A673 (cell line): Measurements from ENCODE around the gene ANKMY1. TPM values are rescaled to one million over a fixed set of nuclear protein-coding genes. Genes with fewer than 3 reads are reported as not detected.

Source experiments
- BruUV-seq: library from RNA; stranded (reverse); fragments of 400-500 nt; replicated peaks from 2 replicates; lab custom pipeline; 2021; lab: Mats Ljungman, UMichigan
- CTCF ChIA-PET: fragments of 300-600 bp; sonication (Branson Sonifier 250); formaldehyde crosslinking; loops from one replicate; lab custom pipeline; 2022; ENCODE audit warnings: antibody characterized with exemption; lab: Charles Lee
- POLR2A ChIA-PET: fragments of 300-600 bp; sonication (Branson Sonifier 250); formaldehyde crosslinking; loops from one replicate; lab custom pipeline; 2022; ENCODE audit warnings: antibody characterized with exemption; ENCODE audit not compliant: low non-redundant PET; lab: Charles Lee
- DNase-seq: peaks from one replicate; pipeline ENCODE4 v3.0.0-alpha.2; 2015; ENCODE audit warnings: low spot score
- H3K27ac ChIP-seq: fragments of 200-600 bp; sonication (generic); 2 replicates; pipeline ENCODE4 v1.5.1; 2016; ENCODE audit warnings: mixed run types, low read depth, mild to moderate bottlenecking, mixed read lengths, antibody characterized with exemption, low read length; ENCODE audit not compliant: poor library complexity, severe bottlenecking
- H3K27me3 ChIP-seq: fragments of 200-600 bp; sonication (generic); replicated peaks from 2 replicates; pipeline ENCODE4 v1.6.1; 2017; ENCODE audit warnings: mixed run types, low read depth, mild to moderate bottlenecking, mixed read lengths, antibody characterized with exemption, low read length; ENCODE audit not compliant: insufficient read depth, poor library complexity
- H3K36me3 ChIP-seq: fragments of 200-600 bp; sonication (generic); 2 replicates; pipeline ENCODE4 v1.6.1; 2016; ENCODE audit warnings: mixed run types, mild to moderate bottlenecking, mixed read lengths, antibody characterized with exemption, low read length; ENCODE audit not compliant: insufficient read depth, poor library complexity, severe bottlenecking
- H3K4me1 ChIP-seq: fragments of 200-600 bp; sonication (generic); 2 replicates; pipeline ENCODE4 v1.6.1; 2017; ENCODE audit warnings: mixed run types, mild to moderate bottlenecking, mixed read lengths, antibody characterized with exemption, low read length; ENCODE audit not compliant: insufficient read depth, poor library complexity, severe bottlenecking
- H3K4me3 ChIP-seq: fragments of 200-600 bp; sonication (generic); 2 replicates; pipeline ENCODE4 v1.5.1; 2016; ENCODE audit warnings: low read depth, mixed run types, mild to moderate bottlenecking, mixed read lengths, low read length; ENCODE audit not compliant: poor library complexity, severe bottlenecking
- H3K9me3 ChIP-seq: fragments of 200-600 bp; sonication (generic); 2 replicates; pipeline ENCODE4 v1.6.1; 2016; ENCODE audit warnings: mixed run types, low read depth, mild to moderate bottlenecking, mixed read lengths, antibody characterized with exemption, low read length; ENCODE audit not compliant: poor library complexity, severe bottlenecking
- EZH2 ChIP-seq: fragments of 200-600 bp; sonication (generic); IDR thresholded peaks from 2 replicates; pipeline ENCODE4 v1.6.1; 2017; ENCODE audit warnings: borderline replicate concordance, low read depth, mild to moderate bottlenecking, mixed read lengths, antibody characterized with exemption, low read length; ENCODE audit not compliant: poor library complexity, severe bottlenecking
- intact Hi-C: fragments of 100-400 bp; cut with micrococcal nuclease; formaldehyde crosslinking; loops from one replicate; pipeline ENCODE4 v1.10.0; 2022; ENCODE audit not compliant: unreplicated experiment
- total RNA-seq: library from RNA; stranded (reverse); gene quantifications from 2 replicates; pipeline ENCODE4 v1.2.3, GENCODE V29; 2021
- TF ChIP-seq, protein P1 (sequence below): fragments of 300-800, 200-600 bp; sonication (generic); conservative IDR thresholded peaks from 2 replicates; pipeline ENCODE4 v1.5.1; 2017; ENCODE audit warnings: low read depth, mild to moderate bottlenecking, antibody characterized with exemption, low read length, moderate library complexity, mixed read lengths

ANKMY1 gene
- total RNA-seq, 1 experiment from 2014 or later = 21.8 TPM

DNA sequence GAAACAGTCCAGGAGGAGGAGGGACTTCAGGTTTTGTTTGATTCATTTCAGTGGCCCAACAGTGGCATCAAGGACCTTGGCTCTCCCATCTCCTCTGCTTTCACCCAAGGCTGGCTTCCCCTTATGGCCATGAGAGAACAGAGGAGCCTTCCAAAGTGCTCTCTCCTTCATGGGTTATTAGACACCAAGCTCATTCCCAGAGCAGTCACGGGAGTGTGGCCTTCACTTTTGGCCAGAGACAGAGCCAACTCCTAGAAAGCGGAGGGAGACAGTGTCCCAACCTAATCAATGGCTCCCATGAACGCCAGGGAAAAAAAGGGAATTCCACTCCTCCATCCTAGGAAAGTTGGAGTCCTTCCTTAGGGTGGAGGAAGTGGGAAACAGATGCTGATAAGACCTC, 1.5 kb upstream of the ANKMY1 start:
- H3K9me3 ChIP-seq = no peaks in the 10 kb centered on the region
- BruUV-seq = no TSS peak

DNA sequence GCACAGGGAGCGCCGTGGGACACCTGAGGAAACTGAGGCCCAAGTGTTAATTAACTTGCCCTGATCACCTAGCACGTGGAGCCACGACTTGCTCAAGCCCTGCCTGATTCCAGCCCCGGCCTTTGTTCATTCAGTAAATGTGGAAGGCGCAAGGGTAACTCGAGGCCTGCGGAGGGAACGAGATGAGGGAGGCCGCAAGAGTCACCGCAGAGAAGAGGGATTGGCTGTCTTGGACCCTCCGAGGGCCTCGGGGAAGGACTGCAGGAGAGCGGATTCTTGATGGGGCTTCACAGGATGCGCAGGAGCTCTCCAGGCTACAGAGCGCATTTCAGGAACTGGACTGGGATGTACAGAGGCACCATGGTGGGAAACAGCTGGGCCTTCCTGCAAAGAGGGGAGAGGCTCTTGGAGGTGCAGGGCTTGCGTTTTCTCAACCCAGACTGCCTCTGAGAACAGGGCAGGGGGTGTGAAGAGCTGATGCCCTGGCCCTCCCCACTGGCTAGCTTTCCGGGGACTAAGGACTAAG, 511 bp upstream of the ANKMY1 start:
- ChIA-PET CTCF (interaction anchor here (0.5 to 0.6 kb wide), 2 partner anchors 267 to 535 kb away, joined by 3 to 6 read pairs; no protein-coding TSS in a partner anchor), POLR2A (no interaction called here)
- no peak for TF ChIP-seq EZH2
- TF ChIP-seq, protein P1, sequence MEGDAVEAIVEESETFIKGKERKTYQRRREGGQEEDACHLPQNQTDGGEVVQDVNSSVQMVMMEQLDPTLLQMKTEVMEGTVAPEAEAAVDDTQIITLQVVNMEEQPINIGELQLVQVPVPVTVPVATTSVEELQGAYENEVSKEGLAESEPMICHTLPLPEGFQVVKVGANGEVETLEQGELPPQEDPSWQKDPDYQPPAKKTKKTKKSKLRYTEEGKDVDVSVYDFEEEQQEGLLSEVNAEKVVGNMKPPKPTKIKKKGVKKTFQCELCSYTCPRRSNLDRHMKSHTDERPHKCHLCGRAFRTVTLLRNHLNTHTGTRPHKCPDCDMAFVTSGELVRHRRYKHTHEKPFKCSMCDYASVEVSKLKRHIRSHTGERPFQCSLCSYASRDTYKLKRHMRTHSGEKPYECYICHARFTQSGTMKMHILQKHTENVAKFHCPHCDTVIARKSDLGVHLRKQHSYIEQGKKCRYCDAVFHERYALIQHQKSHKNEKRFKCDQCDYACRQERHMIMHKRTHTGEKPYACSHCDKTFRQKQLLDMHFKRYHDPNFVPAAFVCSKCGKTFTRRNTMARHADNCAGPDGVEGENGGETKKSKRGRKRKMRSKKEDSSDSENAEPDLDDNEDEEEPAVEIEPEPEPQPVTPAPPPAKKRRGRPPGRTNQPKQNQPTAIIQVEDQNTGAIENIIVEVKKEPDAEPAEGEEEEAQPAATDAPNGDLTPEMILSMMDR = no peak
- H3K27ac ChIP-seq = no peak overlapping the region
- intact Hi-C loops = no loop called here
- no TSS peak for BruUV-seq
- H3K4me3 ChIP-seq = peak overlapping the region; percentile 55
- no peaks in the 10 kb centered on the region for H3K9me3 ChIP-seq
- peaks cover under 1% of the 10 kb centered on the region for H3K36me3 ChIP-seq
- H3K4me1 ChIP-seq = peaks cover 12% of the 10 kb centered on the region
- H3K27me3 ChIP-seq = no peaks in the 10 kb centered on the region
- no peak for DNase-seq

More for the DNA sequence above, 1.5 kb upstream of the ANKMY1 start:
- ChIA-PET CTCF (no interaction called here), POLR2A (no interaction called here)
- Histone ChIP-seq H3K27me3 (no peaks in the 10 kb centered on the region), H3K36me3 (no peaks in the 10 kb centered on the region), H3K4me1 (peaks cover 12% of the 10 kb centered on the region), H3K4me3 (no peak overlapping the region), H3K27ac (no peak overlapping the region)
- TF ChIP-seq, protein P1 = no peak
- no peak for TF ChIP-seq EZH2
- DNase-seq = no peak
- intact Hi-C loops = no loop called here

DNA sequence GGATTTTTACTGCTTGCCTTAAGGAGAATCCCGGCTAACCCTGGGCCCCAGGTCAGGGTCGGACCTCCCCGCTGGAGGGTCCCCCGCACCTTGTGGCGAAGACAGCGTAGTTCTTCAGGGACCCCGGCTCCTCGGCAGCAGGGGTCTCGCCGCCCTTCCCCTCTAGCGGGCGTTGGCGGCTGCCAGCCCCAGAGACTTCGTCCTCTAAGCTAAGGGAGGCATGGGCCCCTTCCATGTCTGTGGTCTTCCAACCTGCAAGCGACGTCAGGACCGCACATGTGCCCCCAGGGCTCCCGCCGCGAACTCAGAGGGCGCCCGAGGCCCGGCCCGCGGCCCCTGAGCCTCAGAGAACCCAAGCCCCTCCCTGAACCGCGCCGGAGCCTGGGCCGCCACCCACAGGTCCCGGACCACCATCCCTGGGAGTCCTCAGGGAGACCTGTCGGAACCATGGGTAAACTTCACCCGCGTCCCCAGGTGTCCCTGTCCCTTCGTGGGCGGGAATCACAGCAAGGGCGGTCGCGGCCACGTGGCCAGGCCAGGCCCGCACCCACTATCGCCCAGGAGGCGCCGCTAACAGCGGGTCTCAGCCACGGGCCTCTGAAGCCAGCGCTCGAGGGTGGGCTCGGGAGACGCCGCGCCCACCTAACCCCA, 562 bp downstream of the ANKMY1 start:
- Histone ChIP-seq H3K27me3 (no peaks in the 10 kb centered on the region), H3K27ac (peak overlapping the region; percentile 65), H3K36me3 (peaks cover 9% of the 10 kb centered on the region), H3K4me3 (peak overlapping the region; percentile 55), H3K4me1 (peaks cover 12% of the 10 kb centered on the region), H3K9me3 (no peaks in the 10 kb centered on the region)
- CTCF ChIA-PET = interaction anchor here (0.6 kb wide), 1 partner anchor 534 kb away, joined by 3 read pairs; no protein-coding TSS in a partner anchor
- BruUV-seq = no TSS peak
- intact Hi-C loops = no loop called here
- POLR2A ChIA-PET = no interaction called here
- TF ChIP-seq, protein P1 = no peak
- TF ChIP-seq EZH2 = no peak
- DNase-seq = no peak
